H1 (cell line): Measurements from ENCODE around the gene NDUFS3. TPM values are rescaled to one million over a fixed set of nuclear protein-coding genes. Genes with fewer than 3 reads are reported as not detected.

Source experiments
- CTCF ChIA-PET: fragments of 300-600 bp; sonication (Branson Sonifier 250); formaldehyde crosslinking; loops from one replicate; lab custom pipeline; 2021; ENCODE audit not compliant: partially characterized antibody; lab: Charles Lee
- POLR2A ChIA-PET: fragments of 300-600 bp; sonication (Branson Sonifier 250); formaldehyde crosslinking; loops from one replicate; lab custom pipeline; 2021; ENCODE audit warnings: inconsistent platforms; ENCODE audit not compliant: partially characterized antibody; lab: Charles Lee
- DNase-seq, 2 experiments: peaks; one replicate each; pipeline versions ENCODE4 v3.0.0 to v3.0.0-alpha.2; 2010 to 2022; ENCODE audit warnings: low spot score in 2 of 2, low read depth in 1 of 2, mixed read lengths in 1 of 2
- FAIRE-seq: peaks from 2 replicates; lab custom pipeline; 2011; peaks lifted over from hg19 to GRCh38; lab: Jason Lieb, UNC
- H2AFZ ChIP-seq: 2 replicates; pipeline ENCODE4 v1.8.1; 2012; ENCODE audit warnings: low read length, inconsistent platforms
- H2AK5ac ChIP-seq: 2 replicates; pipeline ENCODE4 v1.6.1; 2013; ENCODE audit warnings: low read depth, low read length
- H2BK120ac ChIP-seq: replicated peaks from 2 replicates; pipeline ENCODE3; 2013; ENCODE audit warnings: low read depth, low read length, inconsistent platforms
- H2BK12ac ChIP-seq: 2 replicates; pipeline ENCODE4 v1.6.1; 2013; ENCODE audit warnings: low read depth, low read length
- H2BK15ac ChIP-seq: 2 replicates; pipeline ENCODE4 v1.6.1; 2013; ENCODE audit warnings: low read length
- H2BK20ac ChIP-seq: 2 replicates; pipeline ENCODE4 v1.6.1; 2013; ENCODE audit warnings: low read length
- H2BK5ac ChIP-seq: 2 replicates; pipeline ENCODE4 v1.6.1; 2013; ENCODE audit warnings: low read depth, low read length
- H3K14ac ChIP-seq: 2 replicates; pipeline ENCODE4 v1.6.1; 2013; ENCODE audit warnings: inconsistent platforms; ENCODE audit not compliant: insufficient read length
- H3K18ac ChIP-seq: 2 replicates; pipeline ENCODE4 v1.6.1; 2013; ENCODE audit warnings: low read length; ENCODE audit errors: extremely low read depth
- H3K23ac ChIP-seq: 2 replicates; pipeline ENCODE4 v1.6.1; 2013; ENCODE audit warnings: inconsistent platforms; ENCODE audit not compliant: insufficient read length
- H3K23me2 ChIP-seq: 2 replicates; pipeline ENCODE4 v1.6.1; 2013; ENCODE audit warnings: low read depth, low read length
- H3K27ac ChIP-seq: 2 replicates; pipeline ENCODE4 v1.6.1; 2011; ENCODE audit warnings: low read depth, low read length, inconsistent platforms
- H3K27me3 ChIP-seq, 4 experiments: replicated peaks in 1 of 4; 1 replicate in 1 of 4; 2 replicates in 3 of 4; pipeline versions ENCODE4 v1.6.1 to v1.8.1; 2011 to 2013; ENCODE audit warnings: low read length in 3 of 4, mild to moderate bottlenecking in 3 of 4, inconsistent platforms in 2 of 4, mixed read lengths in 2 of 4, moderate library complexity in 1 of 4; ENCODE audit not compliant: control insufficient read depth in 3 of 4, insufficient read depth in 3 of 4; ENCODE audit errors: extremely low read depth in 1 of 4
- H3K36me3 ChIP-seq, 4 experiments: 2 replicates each; pipeline versions ENCODE4 v1.6.1 to v1.8.1; 2011 to 2013; ENCODE audit warnings: mild to moderate bottlenecking in 4 of 4, low read length in 3 of 4, moderate library complexity in 2 of 4, control low read depth in 1 of 4, inconsistent platforms in 1 of 4; ENCODE audit not compliant: insufficient read depth in 4 of 4, control insufficient read depth in 2 of 4
- H3K4ac ChIP-seq: replicated peaks from 2 replicates; pipeline ENCODE3; 2013; ENCODE audit warnings: low read length, low read depth, mixed read lengths, inconsistent platforms; ENCODE audit not compliant: insufficient read length
- H3K4me1 ChIP-seq, 4 experiments: replicated peaks in 1 of 4; 1 replicate in 1 of 4; 2 replicates in 3 of 4; pipeline versions ENCODE4 v1.6.1 to v1.8.1; 2011 to 2013; ENCODE audit warnings: low read length in 3 of 4, inconsistent platforms in 2 of 4, mixed read lengths in 1 of 4; ENCODE audit not compliant: insufficient read depth in 4 of 4, control insufficient read depth in 3 of 4
- H3K4me2 ChIP-seq, 2 experiments: 2 replicates each; pipeline versions ENCODE4 v1.6.1 to v1.8.1; 2011 to 2013; ENCODE audit warnings: low read depth in 2 of 2, low read length in 2 of 2, control low read depth in 1 of 2, inconsistent platforms in 1 of 2, mild to moderate bottlenecking in 1 of 2; ENCODE audit not compliant: insufficient read depth in 1 of 2
- H3K4me3 ChIP-seq, 4 experiments: fragments of 200-600, 300-600 bp in 1 of 4; sonication (generic), shearing (Covaris generic), sonication (Bioruptor Twin) in 1 of 4; 2 replicates each; pipeline versions ENCODE4 v1.5.1 to v1.8.1; 2011 to 2016; ENCODE audit warnings: low read length in 4 of 4, low read depth in 3 of 4, control low read depth in 2 of 4, inconsistent platforms in 2 of 4, mild to moderate bottlenecking in 2 of 4, mixed read lengths in 1 of 4, moderate library complexity in 1 of 4; ENCODE audit not compliant: insufficient read depth in 2 of 4; ENCODE audit errors: extremely low read depth in 1 of 4
- H3K56ac ChIP-seq: replicated peaks from 2 replicates; pipeline ENCODE3; 2013; ENCODE audit warnings: low read depth, mild to moderate bottlenecking, mixed read lengths, low read length, inconsistent platforms; ENCODE audit not compliant: insufficient read length
- H3K79me1 ChIP-seq: 2 replicates; pipeline ENCODE4 v1.6.1; 2013; ENCODE audit warnings: low read depth, low read length, control low read depth
- H3K79me2 ChIP-seq, 2 experiments: 2 replicates each; pipeline versions ENCODE4 v1.6.1 to v1.8.1; 2012 to 2013; ENCODE audit warnings: low read length in 2 of 2, mild to moderate bottlenecking in 2 of 2, inconsistent platforms in 1 of 2; ENCODE audit not compliant: insufficient read depth in 2 of 2, control insufficient read depth in 1 of 2
- H3K9ac ChIP-seq, 4 experiments: replicated peaks in 1 of 4; 1 replicate in 1 of 4; 2 replicates in 3 of 4; pipeline versions ENCODE4 v1.6.1 to v1.8.1; 2011 to 2013; ENCODE audit warnings: low read depth in 3 of 4, low read length in 3 of 4, control low read depth in 2 of 4, mild to moderate bottlenecking in 2 of 4, moderate library complexity in 2 of 4, inconsistent platforms in 1 of 4; ENCODE audit errors: extremely low read depth in 1 of 4
- H3K9me3 ChIP-seq, 2 experiments: 2 replicates each; pipeline versions ENCODE4 v1.6.1 to v1.8.1; 2012 to 2013; ENCODE audit warnings: mild to moderate bottlenecking in 2 of 2, moderate library complexity in 2 of 2, control low read depth in 1 of 2, inconsistent platforms in 1 of 2, low read depth in 1 of 2, low read length in 1 of 2, mixed read lengths in 1 of 2; ENCODE audit not compliant: insufficient read depth in 2 of 2
- H4K20me1 ChIP-seq, 2 experiments: replicated peaks in 1 of 2; 2 replicates each; pipeline versions ENCODE3 to v1.8.1; 2011 to 2013; ENCODE audit warnings: inconsistent platforms in 2 of 2, low read length in 2 of 2, mild to moderate bottlenecking in 1 of 2; ENCODE audit not compliant: insufficient read depth in 2 of 2, control insufficient read depth in 1 of 2
- H4K5ac ChIP-seq: 2 replicates; pipeline ENCODE4 v1.6.1; 2013; ENCODE audit warnings: low read length, low read depth, mixed read lengths, inconsistent platforms; ENCODE audit not compliant: insufficient read length
- H4K8ac ChIP-seq: 2 replicates; pipeline ENCODE4 v1.8.0; 2013; ENCODE audit warnings: mild to moderate bottlenecking, moderate library complexity, low read length, inconsistent platforms; ENCODE audit not compliant: insufficient read depth; ENCODE audit errors: extremely low read depth
- H4K91ac ChIP-seq: replicated peaks from 2 replicates; pipeline ENCODE3; 2013; ENCODE audit warnings: low read length, mixed read lengths, inconsistent platforms; ENCODE audit not compliant: insufficient read length
- CHD1 ChIP-seq: IDR thresholded peaks from 2 replicates; pipeline ENCODE4 v1.6.1; 2012; ENCODE audit warnings: low read depth, low read length, improper control_type of control experiment
- KDM5A ChIP-seq: fragments of 200-600 bp; IDR thresholded peaks from 2 replicates; pipeline ENCODE4 v1.7.1; 2012; ENCODE audit warnings: mild to moderate bottlenecking, low read length, inconsistent platforms, mixed read lengths
- RNF2 ChIP-seq: fragments of 200-900, 300-1000 bp; sonication (generic); IDR thresholded peaks from 2 replicates; pipeline ENCODE4 v1.7.1; 2016; ENCODE audit warnings: borderline replicate concordance, low read depth, mild to moderate bottlenecking, antibody characterized with exemption, low read length; ENCODE audit not compliant: poor library complexity, severe bottlenecking; ENCODE audit errors: missing control alignments
- SAP30 ChIP-seq: fragments of 300-600 bp; sonication (generic); IDR thresholded peaks from 2 replicates; pipeline ENCODE4 v1.7.1; 2012; ENCODE audit warnings: low read length, moderate library complexity, mild to moderate bottlenecking, inconsistent platforms; ENCODE audit not compliant: insufficient read depth, insufficient replicate concordance
- SP2 ChIP-seq: IDR thresholded peaks from 2 replicates; pipeline ENCODE4 v1.6.1; 2012; ENCODE audit warnings: mild to moderate bottlenecking, low read length, inconsistent platforms
- SP4 ChIP-seq: IDR thresholded peaks from 2 replicates; pipeline ENCODE4 v1.6.1; 2012; ENCODE audit warnings: low read length, inconsistent platforms
- WGBS, 2 experiments: shearing (Covaris generic) in 1 of 2; methylation state at CpG; one replicate each; pipeline versions ENCODE4 v1.1.6 to v1.1.7; 2013 to 2015; ENCODE audit warnings: low lambda C conversion rate in 2 of 2, mixed read lengths in 2 of 2, inconsistent platforms in 1 of 2, low coverage in 1 of 2, missing lambda C conversion rate in 1 of 2; ENCODE audit not compliant: insufficient replicate concordance in 2 of 2, insufficient coverage in 1 of 2, insufficient read length in 1 of 2; ENCODE audit errors: extremely low coverage in 1 of 2, missing lambda C conversion rate in 1 of 2; 5-methylcytosine and 5-hydroxymethylcytosine counted together
- polyA plus RNA-seq, 7 experiments: library from polyadenylated mRNA; depleted of rRNA in 3 of 7; stranded (reverse) in 5 of 7; unstranded in 2 of 7; fragments of >200 nt in 5 of 7; fragments of 200-250 nt in 2 of 7; gene quantifications; 1 replicate in 5 of 7; 2 replicates in 1 of 7; 4 replicates in 1 of 7; pipeline versions ENCODE4 v1.2.1 to v1.2.3, GENCODE V29; 2011 to 2013; ENCODE audit warnings: missing spikeins in 2 of 7, mixed read lengths in 2 of 7
- total RNA-seq: library from RNA; stranded (reverse); fragmentation: NEBNext Ultra II Directional; extraction: Animal tissue kit (Norgen Biotek cat#: 25700); gene quantifications from 2 replicates; pipeline ENCODE4 v1.2.1, GENCODE V29; 2021

Gene NDUFS3
- total and polyA plus RNA-seq, 2 of the 8 experiments (the other 6 are each of a cell fraction or from before 2014, with no cell fraction given) = 135 to 241 TPM

GRCh38 chr11:47595029-47595428 is 16.2 kb downstream of the NDUFS3 start:
- peaks cover 2% of the 10 kb centered on the region; the same call in 1 of the 2 replicates for H3K23me2 ChIP-seq
- no peak overlapping the region for H2AK5ac ChIP-seq
- POLR2A ChIA-PET = interaction anchor here (0.8 to 5.1 kb wide), 12 partner anchors 9 to 187 kb away, joined by 3 to 42 read pairs (median 4); partner anchors contain the start of genes FAM180B, KBTBD4, NDUFS3 and PTPMT1
- H3K4ac ChIP-seq = no peak overlapping the region
- no peak overlapping the region for H2BK15ac ChIP-seq
- peak overlapping the region in 1 of 4 experiments; percentile 94; a peak in 1 of 8 replicates for H3K4me3 ChIP-seq
- no peak overlapping the region for H2BK12ac ChIP-seq
- H3K9me3 ChIP-seq = no peaks in the 10 kb centered on the region
- no peak overlapping the region for H2BK20ac ChIP-seq
- H2AFZ ChIP-seq = peak overlapping the region; percentile 72; the same call in 1 of the 2 replicates
- H3K4me2 ChIP-seq = peak overlapping the region; percentile 66 to 69; a peak in 3 of 4 replicates
- no peak overlapping the region for H2BK5ac ChIP-seq
- DNase-seq = no peak
- H3K18ac ChIP-seq = no peak overlapping the region
- H3K9ac ChIP-seq = no peak overlapping the region
- no peak overlapping the region for H4K5ac ChIP-seq
- peaks cover 3 to 8% (median 4%) of the 10 kb centered on the region in 4 experiments; a peak in 6 of 7 replicates for H3K4me1 ChIP-seq
- H3K14ac ChIP-seq = no peak overlapping the region
- H3K23ac ChIP-seq = no peak overlapping the region
- no peaks in the 10 kb centered on the region for H4K20me1 ChIP-seq
- WGBS, 2 experiments = 76% methylated on average over 7 of the region's 7 CpGs; no CpG with 5 or more reads in 1 of the 2 experiments
- no peak overlapping the region for H4K91ac ChIP-seq
- TF ChIP-seq SAP30 = no peak
- TF ChIP-seq RNF2 = no peak
- no peak for TF ChIP-seq SP2
- no peak for TF ChIP-seq CHD1
- no peak for TF ChIP-seq KDM5A
- no peak for TF ChIP-seq SP4
- H3K79me2 ChIP-seq = no peaks in the 10 kb centered on the region
- CTCF ChIA-PET = interaction anchor here (0.6 to 2.6 kb wide), 6 partner anchors 9 to 29 kb away, joined by 3 to 9 read pairs (median 6); partner anchors contain the start of gene FAM180B
- H3K27me3 ChIP-seq = peaks cover 0 to 32% (median 26%) of the 10 kb centered on the region in 4 experiments; a peak in 6 of 7 replicates
- H2BK120ac ChIP-seq = no peak overlapping the region
- no peak overlapping the region for H4K8ac ChIP-seq
- no peak overlapping the region for H3K27ac ChIP-seq
- no peak for FAIRE-seq
- no peak overlapping the region for H3K56ac ChIP-seq
- H3K79me1 ChIP-seq = no peaks in the 10 kb centered on the region
- H3K36me3 ChIP-seq = no peaks in the 10 kb centered on the region
